T-cell (primary cell): Measurements from ENCODE around the gene MPPED1. TPM values are rescaled to one million over a fixed set of nuclear protein-coding genes. Genes with fewer than 3 reads are reported as not detected.

Experiments
- ATAC-seq, 4 experiments: fragments of 200-7000 bp in 3 of 4; fragments of 150-1000 bp in 1 of 4; cut with Tn5 transposase; replicated peaks in 1 of 4; 1 replicate in 3 of 4; 2 replicates in 1 of 4; pipeline ENCODE4 v1.10.0; 2021; ENCODE audit warnings: moderate library complexity in 3 of 4, mild to moderate bottlenecking in 2 of 4, moderate number of reproducible peaks in 1 of 4
- CTCF ChIA-PET, 2 donors: fragments of 300-600 bp; sonication (Branson Sonifier 250); formaldehyde crosslinking; loops; one replicate each; lab custom pipeline; 2022; ENCODE audit warnings: antibody characterized with exemption in 2 of 2; lab: Charles Lee
- POLR2A ChIA-PET, 2 donors: fragments of 300-600 bp; sonication (Branson Sonifier 250); formaldehyde crosslinking; loops; one replicate each; lab custom pipeline; 2022; ENCODE audit warnings: antibody characterized with exemption in 2 of 2; lab: Charles Lee
- DNase-seq, 35 experiments: peaks; one replicate each; pipeline versions ENCODE4 v3.0.0 to v3.0.0-alpha.2; 2013 to 2023
- H3K27ac ChIP-seq: one replicate; pipeline ENCODE4 v1.5.1; 2013; ENCODE audit warnings: low read length
- H3K27me3 ChIP-seq, 2 experiments: replicated peaks in 1 of 2; 1 replicate in 1 of 2; 2 replicates in 1 of 2; pipeline versions ENCODE4 v1.6.1 to v1.7.0; 2013; ENCODE audit warnings: low read length in 1 of 2, mixed read lengths in 1 of 2; ENCODE audit not compliant: control insufficient read depth in 2 of 2, insufficient read depth in 2 of 2; ENCODE audit errors: extremely low read depth in 1 of 2
- H3K36me3 ChIP-seq, 2 donors: 1 replicate in 1 of 2; 2 replicates in 1 of 2; pipeline versions ENCODE4 v1.6.1 to v1.7.0; 2013; ENCODE audit warnings: low read length in 1 of 2; ENCODE audit not compliant: control insufficient read depth in 2 of 2, insufficient read depth in 1 of 2; ENCODE audit errors: extremely low read depth in 1 of 2
- H3K4me1 ChIP-seq, 2 experiments: 1 replicate in 1 of 2; 2 replicates in 1 of 2; pipeline versions ENCODE4 v1.6.1 to v1.7.0; 2013; ENCODE audit warnings: low read length in 2 of 2, mixed read lengths in 1 of 2; ENCODE audit not compliant: insufficient read depth in 2 of 2, control insufficient read depth in 1 of 2; ENCODE audit errors: extremely low read depth in 1 of 2
- H3K4me3 ChIP-seq, 2 donors: 1 replicate in 1 of 2; 2 replicates in 1 of 2; pipeline versions ENCODE4 v1.5.1 to v1.7.0; 2013; ENCODE audit warnings: mild to moderate bottlenecking in 2 of 2, low read length in 1 of 2, moderate library complexity in 1 of 2; ENCODE audit not compliant: control insufficient read depth in 1 of 2; ENCODE audit errors: extremely low read depth in 1 of 2
- H3K9me3 ChIP-seq: 2 replicates; pipeline ENCODE4 v1.7.0; 2013
- H3K27ac Mint-ChIP-seq, 2 donors: one replicate each; pipeline ENCODE4 v1.8.0; 2020 to 2021; ENCODE audit warnings: mild to moderate bottlenecking in 2 of 2, mixed read lengths in 2 of 2
- H3K27me3 Mint-ChIP-seq, 2 donors: one replicate each; pipeline ENCODE4 v1.8.0; 2021 to 2022; ENCODE audit warnings: mixed read lengths in 2 of 2
- H3K36me3 Mint-ChIP-seq: one replicate; pipeline ENCODE4 v1.8.0; 2021; ENCODE audit warnings: mixed read lengths
- H3K4me1 Mint-ChIP-seq, 3 donors: one replicate each; pipeline ENCODE4 v1.8.0; 2020 to 2022; ENCODE audit warnings: mixed read lengths in 3 of 3, mild to moderate bottlenecking in 1 of 3
- H3K4me3 Mint-ChIP-seq, 3 donors: one replicate each; pipeline ENCODE4 v1.8.0; 2020 to 2022; ENCODE audit warnings: mild to moderate bottlenecking in 3 of 3, mixed read lengths in 3 of 3, moderate library complexity in 3 of 3
- H3K9me3 Mint-ChIP-seq, 3 donors: one replicate each; pipeline ENCODE4 v1.8.0; 2020 to 2022; ENCODE audit warnings: mixed read lengths in 3 of 3
- WGBS: methylation state at CpG from one replicate; pipeline ENCODE4 v1.1.5; 2013; ENCODE audit warnings: missing lambda C conversion rate; ENCODE audit not compliant: insufficient coverage; 5-methylcytosine and 5-hydroxymethylcytosine counted together
- total RNA-seq, 35 experiments: library from RNA in 6 of 35; stranded (reverse) in 6 of 35; fragments of 120-200 nt in 1 of 35; gene quantifications; one replicate each; pipeline versions ENCODE4 v1.2.1 to v1.2.4 and lab custom pipeline; 2013 to 2026

Gene MPPED1
- total RNA-seq, 5 donors from 2014 or later (not counting 1 experiment from before 2014, with no cell fraction given) = not detected

DNA sequence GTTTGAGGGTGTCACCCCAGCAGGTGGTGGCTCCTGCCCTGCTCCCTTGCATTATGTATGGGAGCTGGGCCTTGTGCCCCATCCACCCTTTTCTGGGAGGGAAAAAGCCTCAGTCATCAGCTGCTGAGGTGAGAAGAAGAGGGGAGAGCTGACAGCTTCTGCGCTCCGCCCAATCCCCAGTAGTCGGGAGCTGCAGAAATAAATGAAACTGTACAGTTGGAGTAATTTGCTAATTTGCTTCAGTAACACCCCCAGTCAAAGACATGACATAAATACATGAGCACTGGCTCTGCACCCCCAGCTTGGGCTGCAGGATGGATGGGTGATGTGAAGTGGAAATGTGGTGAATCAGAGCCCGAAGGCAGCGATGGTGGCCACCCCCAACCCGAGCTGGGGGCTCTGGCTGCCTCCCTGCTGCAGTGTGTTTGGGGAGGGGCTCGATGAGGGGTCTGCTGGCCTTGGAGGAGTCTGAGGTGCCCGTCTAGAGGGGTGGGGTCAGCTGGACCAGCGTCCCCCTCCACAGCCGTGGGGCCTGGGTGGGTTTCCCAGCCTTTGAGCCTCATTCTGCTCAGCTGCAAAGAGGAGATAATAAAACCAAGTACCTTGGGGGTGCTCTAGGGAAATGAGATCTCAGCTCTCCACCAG, 59.2 kb downstream of the MPPED1 start:
- 87% methylated on average over 3 of the region's 10 CpGs for WGBS
- Mint-ChIP-seq H3K4me1 (no peaks in the 10 kb centered on the region), H3K9me3 (no peaks in the 10 kb centered on the region), H3K36me3 (no peaks in the 10 kb centered on the region), H3K4me3 (no peak overlapping the region), H3K27me3 (peaks cover 37 to 45% of the 10 kb centered on the region in 2 donors), H3K27ac (no peak overlapping the region)
- H3K27me3 ChIP-seq = peaks cover 0 to 65% of the 10 kb centered on the region in 2 experiments
- ChIA-PET CTCF (no interaction called here), POLR2A (no interaction called here)
- DNase-seq = no peak
- ATAC-seq = no peak
- H3K9me3 ChIP-seq = no peaks in the 10 kb centered on the region
- no peaks in the 10 kb centered on the region for H3K36me3 ChIP-seq
- H3K4me1 ChIP-seq = no peaks in the 10 kb centered on the region
- no peak overlapping the region for H3K4me3 ChIP-seq
- no peak overlapping the region for H3K27ac ChIP-seq

DNA sequence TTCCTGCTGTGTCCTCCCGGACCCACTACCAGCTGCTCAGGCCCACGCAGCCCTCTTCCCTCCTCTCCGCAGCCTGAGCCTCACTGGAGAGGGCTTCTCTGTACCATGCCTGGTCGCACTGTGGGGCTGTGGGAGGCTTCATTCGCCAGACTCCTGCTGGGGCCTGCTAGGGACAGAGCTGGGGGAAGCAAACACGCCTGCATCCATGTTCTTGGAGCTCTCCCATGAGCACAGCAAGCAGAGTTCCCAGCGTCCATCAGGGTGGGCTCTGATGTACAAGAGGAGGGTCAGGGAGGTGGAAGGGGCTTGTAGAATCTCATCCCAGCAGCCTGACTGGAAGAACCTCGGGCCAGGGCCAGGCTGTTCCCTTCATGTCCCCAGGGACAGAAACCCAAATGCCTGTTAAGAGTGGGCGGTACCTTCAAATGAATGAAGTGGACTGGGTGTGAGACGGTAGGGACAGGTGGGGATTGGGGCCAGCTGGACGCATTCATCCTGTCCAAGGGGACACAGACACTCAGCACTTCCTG, 59.9 kb downstream of the MPPED1 start:
- H3K36me3 Mint-ChIP-seq = no peaks in the 10 kb centered on the region
- CTCF ChIA-PET = no interaction called here
- H3K4me1 Mint-ChIP-seq = no peaks in the 10 kb centered on the region
- DNase-seq (no peak), ATAC-seq (no peak)
- no peak overlapping the region for H3K27ac Mint-ChIP-seq
- POLR2A ChIA-PET = no interaction called here
- H3K27ac ChIP-seq = no peak overlapping the region
- H3K4me3 Mint-ChIP-seq = no peak overlapping the region
- peaks cover 34 to 41% of the 10 kb centered on the region in 2 donors for H3K27me3 Mint-ChIP-seq
- H3K9me3 ChIP-seq = no peaks in the 10 kb centered on the region
- H3K4me1 ChIP-seq = no peaks in the 10 kb centered on the region
- no peak overlapping the region for H3K4me3 ChIP-seq
- no peaks in the 10 kb centered on the region for H3K9me3 Mint-ChIP-seq
- whole genome bisulfite sequencing = 50% methylated on average over 6 of the region's 11 CpGs
- no peaks in the 10 kb centered on the region for H3K36me3 ChIP-seq
- peaks cover 0 to 60% of the 10 kb centered on the region in 2 experiments for H3K27me3 ChIP-seq

DNA sequence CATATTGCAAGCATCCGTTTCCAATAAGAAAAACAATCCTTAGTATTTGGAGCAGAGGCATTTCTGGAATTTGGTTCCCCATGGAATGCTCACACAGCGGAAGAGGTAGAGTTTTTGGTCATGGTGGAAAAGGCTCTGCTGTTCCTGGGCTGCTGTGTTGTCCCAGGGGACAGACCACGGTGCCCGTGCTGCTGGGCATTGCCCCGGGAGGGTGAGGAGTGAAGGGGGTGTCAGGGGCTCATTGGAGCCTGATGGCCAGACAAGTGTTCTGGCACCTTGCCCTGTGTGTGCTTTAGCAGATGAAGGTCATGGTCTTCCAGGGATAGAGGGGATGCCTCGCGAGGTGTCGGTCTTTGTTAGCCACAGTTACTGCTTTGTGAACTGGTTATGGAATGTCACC, 61.2 kb downstream of the MPPED1 start:
- Histone ChIP-seq H3K9me3 (no peaks in the 10 kb centered on the region), H3K36me3 (no peaks in the 10 kb centered on the region), H3K27ac (no peak overlapping the region), H3K4me3 (no peak overlapping the region), H3K27me3 (peaks cover 0 to 48% of the 10 kb centered on the region in 2 experiments), H3K4me1 (no peaks in the 10 kb centered on the region)
- H3K36me3 Mint-ChIP-seq = no peaks in the 10 kb centered on the region
- WGBS = 89% methylated on average over 5 of the region's 8 CpGs
- ChIA-PET CTCF (no interaction called here), POLR2A (no interaction called here)
- DNase-seq (no peak), ATAC-seq (no peak)
- H3K9me3 Mint-ChIP-seq = no peaks in the 10 kb centered on the region
- no peak overlapping the region for H3K27ac Mint-ChIP-seq
- peaks cover 23 to 31% of the 10 kb centered on the region in 2 donors for H3K27me3 Mint-ChIP-seq
- no peak overlapping the region for H3K4me3 Mint-ChIP-seq
- H3K4me1 Mint-ChIP-seq = no peaks in the 10 kb centered on the region

DNA sequence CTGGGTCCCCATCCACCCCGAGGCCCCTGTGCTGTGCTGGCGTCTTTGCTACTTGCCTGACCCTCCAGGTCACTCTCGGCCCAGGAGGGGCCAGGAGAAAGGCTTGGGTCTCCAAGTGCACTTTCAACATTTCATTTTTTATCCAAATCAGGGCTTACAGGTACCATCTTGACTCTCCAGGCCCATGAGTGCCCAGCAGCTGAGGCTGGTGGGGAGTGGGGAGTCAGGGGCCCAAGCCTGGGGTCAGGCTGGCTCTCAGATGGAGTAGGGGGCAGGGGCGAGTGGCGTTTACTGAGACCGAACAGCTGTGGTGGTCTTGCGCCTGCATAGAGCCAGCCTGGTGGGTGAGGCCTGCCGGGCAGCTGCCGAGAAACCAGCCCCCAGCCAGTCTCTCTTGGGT, 61.6 kb downstream of the MPPED1 start:
- H3K27ac Mint-ChIP-seq = no peak overlapping the region
- ATAC-seq = no peak
- Histone ChIP-seq H3K27me3 (peaks cover 0 to 48% of the 10 kb centered on the region in 2 experiments), H3K9me3 (no peaks in the 10 kb centered on the region), H3K36me3 (no peaks in the 10 kb centered on the region), H3K27ac (no peak overlapping the region), H3K4me3 (no peak overlapping the region), H3K4me1 (no peaks in the 10 kb centered on the region)
- H3K4me1 Mint-ChIP-seq = no peaks in the 10 kb centered on the region
- no peaks in the 10 kb centered on the region for H3K36me3 Mint-ChIP-seq
- no peak overlapping the region for H3K4me3 Mint-ChIP-seq
- no peak for DNase-seq
- WGBS = 79% methylated on average over 9 of the region's 9 CpGs
- CTCF ChIA-PET = no interaction called here
- H3K9me3 Mint-ChIP-seq = no peaks in the 10 kb centered on the region
- POLR2A ChIA-PET = no interaction called here
- peaks cover 19 to 27% of the 10 kb centered on the region in 2 donors for H3K27me3 Mint-ChIP-seq

DNA sequence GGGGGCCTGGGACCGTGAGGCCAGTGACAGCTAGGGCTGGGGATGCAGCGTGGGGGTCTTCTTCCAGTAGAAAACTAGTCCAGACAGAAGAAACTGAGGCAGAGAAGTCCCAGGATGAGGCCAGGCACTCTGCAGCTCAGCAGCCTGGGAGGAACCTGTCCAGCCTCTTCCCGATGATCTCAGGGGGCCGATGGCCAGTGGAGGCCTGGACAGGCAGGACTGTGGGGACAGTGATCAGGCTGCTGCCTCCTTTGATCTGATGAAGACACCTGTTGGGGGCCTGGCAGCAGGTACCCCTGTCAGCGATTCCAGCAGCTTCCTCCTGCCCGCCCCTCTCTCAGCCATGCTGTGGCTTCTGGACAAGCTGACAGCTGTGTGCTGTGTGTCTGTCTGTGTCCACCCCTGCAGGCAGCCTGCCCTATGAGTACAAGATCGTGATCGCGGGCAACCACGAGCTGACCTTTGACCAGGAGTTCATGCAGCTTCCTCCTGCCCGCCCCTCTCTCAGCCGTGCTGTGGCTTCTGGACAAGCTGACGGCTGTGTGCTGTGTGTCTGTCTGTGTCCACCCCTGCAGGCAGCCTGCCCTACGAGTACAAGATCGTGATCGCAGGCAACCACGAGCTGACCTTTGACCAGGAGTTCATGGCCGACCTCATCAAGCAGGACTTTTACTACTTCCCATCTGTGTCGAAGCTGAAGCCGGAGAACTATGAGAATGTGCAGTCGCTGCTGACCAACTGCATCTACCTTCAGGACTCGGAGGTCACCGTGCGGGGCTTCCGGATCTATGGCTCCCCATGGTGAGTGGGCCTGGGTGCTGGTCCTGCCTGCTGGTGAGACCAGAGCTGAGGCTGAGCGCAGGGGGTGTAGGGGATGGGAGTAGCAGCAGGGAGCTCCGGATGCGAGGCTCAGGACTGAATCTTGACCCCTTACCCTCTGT, 62.6 kb downstream of the MPPED1 start:
- Mint-ChIP-seq H3K27me3 (peaks cover 11 to 22% of the 10 kb centered on the region in 2 donors), H3K4me1 (no peaks in the 10 kb centered on the region), H3K9me3 (no peaks in the 10 kb centered on the region), H3K36me3 (no peaks in the 10 kb centered on the region), H3K4me3 (no peak overlapping the region), H3K27ac (no peak overlapping the region)
- ATAC-seq (no peak), DNase-seq (no peak)
- Histone ChIP-seq H3K36me3 (no peaks in the 10 kb centered on the region), H3K9me3 (no peaks in the 10 kb centered on the region), H3K4me1 (no peaks in the 10 kb centered on the region), H3K27ac (no peak overlapping the region), H3K4me3 (no peak overlapping the region), H3K27me3 (peaks cover 0 to 46% of the 10 kb centered on the region in 2 experiments)
- CTCF ChIA-PET = no interaction called here
- WGBS = 53% methylated on average over 25 of the region's 28 CpGs
- POLR2A ChIA-PET = no interaction called here

DNA sequence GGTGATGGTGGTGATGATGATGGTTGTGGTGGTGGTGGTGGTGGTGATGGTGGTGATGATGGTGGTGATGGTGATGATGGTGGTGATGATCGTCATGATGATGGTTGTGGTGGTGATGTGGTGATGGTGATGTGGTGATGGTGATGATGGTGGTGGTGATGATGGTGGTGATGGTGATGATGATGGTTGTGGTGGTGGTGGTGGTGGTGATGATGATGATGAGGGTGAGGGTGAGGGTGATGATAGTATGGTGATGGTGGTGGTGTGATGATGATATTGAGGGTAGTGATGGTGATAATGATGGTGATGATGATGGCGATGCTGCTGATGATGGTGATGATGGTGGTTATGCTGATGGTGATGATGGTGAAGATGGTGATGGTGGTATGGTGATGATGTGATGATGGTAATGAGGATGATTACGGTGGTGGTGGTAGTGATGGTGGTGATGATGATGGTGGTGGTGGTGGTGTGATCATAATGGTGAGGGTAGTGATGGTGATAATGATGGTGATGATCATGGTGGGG, 63.8 kb downstream of the MPPED1 start:
- Mint-ChIP-seq H3K9me3 (no peaks in the 10 kb centered on the region), H3K4me3 (no peak overlapping the region), H3K27ac (no peak overlapping the region), H3K27me3 (peaks cover 4 to 12% of the 10 kb centered on the region in 2 donors), H3K4me1 (peaks cover 0 to 4% (median 4%) of the 10 kb centered on the region in 3 donors), H3K36me3 (no peaks in the 10 kb centered on the region)
- Histone ChIP-seq H3K4me3 (no peak overlapping the region), H3K27ac (no peak overlapping the region), H3K36me3 (no peaks in the 10 kb centered on the region), H3K9me3 (no peaks in the 10 kb centered on the region), H3K4me1 (peaks cover 0 to 3% of the 10 kb centered on the region in 2 experiments), H3K27me3 (peaks cover 0 to 44% of the 10 kb centered on the region in 2 experiments)
- ATAC-seq = no peak
- ChIA-PET POLR2A (no interaction called here), CTCF (no interaction called here)
- 82% methylated on average over 3 of the region's 3 CpGs for WGBS
- no peak for DNase-seq
